Measurements from ENCODE around the gene DBT. TPM values are rescaled to one million over a fixed set of nuclear protein-coding genes. Genes with fewer than 3 reads are reported as not detected.

DBT gene
- total and polyA plus RNA-seq, 2 of the 13 experiments (the other 11 are each of a cell fraction or from before 2014, with no cell fraction given): 3.3 to 10.2 TPM

GRCh38 chr1:100239961-100240360 lies 9.7 kb downstream of the DBT start:
- H4K20me1 ChIP-seq (ENCODE audit: insufficient read depth, low read length): no peaks in the 10 kb centered on the region
- CTCF ChIA-PET (ENCODE audit: low intra/inter-chr PET ratio, low total read pairs): no interaction called here
- H3K9me3 ChIP-seq (ENCODE audit: low read length): no peaks in the 10 kb centered on the region
- H3K9ac ChIP-seq (ENCODE audit: insufficient read depth, low read depth, low read length): no peak overlapping the region
- ATAC-seq (no peak), DNase-seq (ENCODE audit: low spot score) (no peak), FAIRE-seq (no peak)
- POLR2A ChIA-PET: interaction anchor here (1.1 kb wide), 1 partner anchor 10 kb away, joined by 4 read pairs; the partner anchor contains the start of gene DBT
- H3K27ac ChIP-seq (ENCODE audit: extremely low read length, insufficient read depth, low read length): no peak overlapping the region
- no peak overlapping the region for H2AFZ ChIP-seq (ENCODE audit: low read length)
- no peak for TF ChIP-seq ZMYM4 (CRISPR knock-in tag; IDR thresholded peaks at IDR 0.05)
- no peak for TF ChIP-seq ZNF17 (CRISPR knock-in tag; IDR thresholded peaks at IDR 0.05)
- TF ChIP-seq ZNF280D (CRISPR knock-in tag; IDR thresholded peaks at IDR 0.05): no peak
- no peak for TF ChIP-seq SOX6 (IDR thresholded peaks at IDR 0.05)
- TF ChIP-seq SOX6 (CRISPR knock-in tag; IDR thresholded peaks at IDR 0.05): no peak
- no peak for TF ChIP-seq PLSCR1 (CRISPR knock-in tag; IDR thresholded peaks at IDR 0.05; ENCODE audit: borderline replicate concordance)
- no peak for TF ChIP-seq CHCHD3 (CRISPR knock-in tag; IDR thresholded peaks at IDR 0.05)
- no peak for TF ChIP-seq ZNF772 (CRISPR knock-in tag; IDR thresholded peaks at IDR 0.05)
- no peak for TF ChIP-seq ZNF335 (CRISPR knock-in tag; IDR thresholded peaks at IDR 0.05)
- TF ChIP-seq MXD3 (CRISPR knock-in tag; IDR thresholded peaks at IDR 0.05): no peak
- TF ChIP-seq FOXO1 (CRISPR knock-in tag; IDR thresholded peaks at IDR 0.05): no peak
- TF ChIP-seq NR2F1 (CRISPR knock-in tag; IDR thresholded peaks at IDR 0.05): no peak
- no peak for TF ChIP-seq NFE2L2 (IDR thresholded peaks at IDR 0.05; ENCODE audit: low read length)
- TF ChIP-seq NFYC (CRISPR knock-in tag; IDR thresholded peaks at IDR 0.05): no peak
- no peak for TF ChIP-seq GTF3A (CRISPR knock-in tag; conservative IDR thresholded peaks at IDR 0.05)
- TF ChIP-seq ZMYM2 (CRISPR knock-in tag; IDR thresholded peaks at IDR 0.05): no peak
- no peak for TF ChIP-seq EZH2 (conservative IDR thresholded peaks at IDR 0.05; ENCODE audit: low read depth, low read length)
- no peak overlapping the region for H3K4me2 ChIP-seq (ENCODE audit: low read depth, low read length)
- intact Hi-C loops (cut with micrococcal nuclease; ENCODE audit: unreplicated experiment): no loop called here
- H3K79me2 ChIP-seq (ENCODE audit: insufficient read depth, low read length): peaks cover 2% of the 10 kb centered on the region
- H3K27me3 ChIP-seq (ENCODE audit: control insufficient read depth in 1 of 2, insufficient read depth in 2 of 2, low read length in 2 of 2): peaks cover 0 to 1% of the 10 kb centered on the region in 2 experiments; a peak in 1 of 5 replicates
- no peaks in the 10 kb centered on the region for H3K4me1 ChIP-seq (ENCODE audit: insufficient read depth, low read length)
- in situ Hi-C loops (cut with HindIII; ENCODE audit: extremely low pct_ligation_motif_present, low pct_unique_long_range_greater_than_20kb): no loop called here
- BruUV-seq (replicated peaks): no TSS peak
- no peak overlapping the region for H3K4me3 ChIP-seq (replicated peaks in 1 of 3; ENCODE audit: insufficient read depth in 1 of 3, low read depth in 2 of 3, low read length in 3 of 3)
- H3K36me3 ChIP-seq (replicated peaks in 1 of 2; ENCODE audit: control insufficient read depth in 1 of 2, insufficient read depth in 2 of 2, low read length in 2 of 2): peaks cover 2 to 10% of the 10 kb centered on the region in 2 experiments; a peak in 4 of 5 replicates
